Epithelial cell of proximal tubule (primary cell): ENCODE results near the gene LRRC8A. TPM values are rescaled to one million over a fixed set of nuclear protein-coding genes. Genes with fewer than 3 reads are reported as not detected.

Source experiments
- DNase-seq: peaks from one replicate; pipeline ENCODE4 v3.0.0-alpha.2; 2011; ENCODE audit warnings: low read depth
- H3K4me3 ChIP-seq: 2 replicates; pipeline ENCODE4 v1.5.1; 2011; ENCODE audit warnings: low read depth, mild to moderate bottlenecking, low read length
- CTCF ChIP-seq: conservative IDR thresholded peaks from 2 replicates; pipeline ENCODE4 v1.5.1; 2012; ENCODE audit warnings: low read depth, mild to moderate bottlenecking, low read length
- total RNA-seq: library from RNA; depleted of rRNA; stranded (reverse); fragments of >200 nt; gene quantifications from 2 replicates; pipeline ENCODE4 v1.2.3, GENCODE V29; 2015

Gene LRRC8A
- total RNA-seq, 1 donor from 2014 or later = 104 TPM

- no peak for DNase-seq
- TF ChIP-seq CTCF = peak; percentile 89
- no peak overlapping the region for H3K4me3 ChIP-seq
Measured at GRCh38 chr9:128927731-128928411, 45.9 kb downstream of the LRRC8A start.

- no peak overlapping the region for H3K4me3 ChIP-seq
- TF ChIP-seq CTCF = no peak
- no peak for DNase-seq
Measured at GRCh38 chr9:128928624-128929023, 46.7 kb downstream of the LRRC8A start.

- DNase-seq = no peak
- no peak overlapping the region for H3K4me3 ChIP-seq
- no peak for TF ChIP-seq CTCF
Measured at GRCh38 chr9:128929560-128929959, 47.6 kb downstream of the LRRC8A start.

- H3K4me3 ChIP-seq = no peak overlapping the region
- no peak for DNase-seq
- no peak for TF ChIP-seq CTCF
Measured at GRCh38 chr9:128933731-128934130, 51.8 kb downstream of the LRRC8A start.

- TF ChIP-seq CTCF = no peak
- DNase-seq = no peak
- no peak overlapping the region for H3K4me3 ChIP-seq
Measured at GRCh38 chr9:128936171-128936865, 54.4 kb downstream of the LRRC8A start.

- no peak overlapping the region for H3K4me3 ChIP-seq
- no peak for DNase-seq
- TF ChIP-seq CTCF = no peak
Measured at GRCh38 chr9:128937310-128938165, 55.6 kb downstream of the LRRC8A start.
